ENCODE results near the gene PTTG1IP2.

Gene PTTG1IP2

GRCh38 chr7:90472805-90473540 is 3.5 kb downstream of the PTTG1IP2 start:
- in situ Hi-C loops (cut with MboI; ENCODE audit: low pct_unique_long_range_greater_than_20kb, low sequenced_read_pairs) = no loop called here
- DNase-seq = no peak

- in situ Hi-C loops (cut with MboI; ENCODE audit: low pct_unique_long_range_greater_than_20kb, low sequenced_read_pairs) = no loop called here
- no peak for DNase-seq
These were observed 4.4 kb downstream of the PTTG1IP2 start for GRCh38 chr7:90473814-90474213.

- DNase-seq = no peak
- in situ Hi-C loops (cut with MboI; ENCODE audit: low pct_unique_long_range_greater_than_20kb, low sequenced_read_pairs) = no loop called here
These were observed 5.1 kb downstream of the PTTG1IP2 start for GRCh38 chr7:90474284-90475210.

- in situ Hi-C loops (cut with MboI; ENCODE audit: low pct_unique_long_range_greater_than_20kb, low sequenced_read_pairs) = no loop called here
- no peak for DNase-seq
These were observed 13.8 kb downstream of the PTTG1IP2 start for GRCh38 chr7:90483251-90483650.

GRCh38 chr7:90484706-90485105 is 15.3 kb downstream of the PTTG1IP2 start:
- in situ Hi-C loops (cut with MboI; ENCODE audit: low pct_unique_long_range_greater_than_20kb, low sequenced_read_pairs) = no loop called here
- DNase-seq = no peak

GRCh38 chr7:90485734-90486316 is 16.4 kb downstream of the PTTG1IP2 start:
- no peak for DNase-seq
- in situ Hi-C loops (cut with MboI; ENCODE audit: low pct_unique_long_range_greater_than_20kb, low sequenced_read_pairs) = no loop called here

GRCh38 chr7:90487808-90488207 is 18.4 kb downstream of the PTTG1IP2 start:
- in situ Hi-C loops (cut with MboI; ENCODE audit: low pct_unique_long_range_greater_than_20kb, low sequenced_read_pairs) = no loop called here
- no peak for DNase-seq

GRCh38 chr7:90488220-90488619 is 18.8 kb downstream of the PTTG1IP2 start:
- DNase-seq = no peak
- in situ Hi-C loops (cut with MboI; ENCODE audit: low pct_unique_long_range_greater_than_20kb, low sequenced_read_pairs) = no loop called here

GRCh38 chr7:90492250-90492649 is 22.8 kb downstream of the PTTG1IP2 start:
- no peak for DNase-seq
- in situ Hi-C loops (cut with MboI; ENCODE audit: low pct_unique_long_range_greater_than_20kb, low sequenced_read_pairs) = no loop called here

- DNase-seq = no peak
- in situ Hi-C loops (cut with MboI; ENCODE audit: low pct_unique_long_range_greater_than_20kb, low sequenced_read_pairs) = no loop called here
These were observed 25.8 kb downstream of the PTTG1IP2 start for GRCh38 chr7:90495241-90495640.

GRCh38 chr7:90502539-90502938 is 33.1 kb downstream of the PTTG1IP2 start:
- no peak for DNase-seq

GRCh38 chr7:90503367-90503766 is 33.9 kb downstream of the PTTG1IP2 start:
- DNase-seq = no peak
- in situ Hi-C loops (cut with MboI; ENCODE audit: low pct_unique_long_range_greater_than_20kb, low sequenced_read_pairs) = no loop called here

More at GRCh38 chr7:90502539-90502938, 33.1 kb downstream of the PTTG1IP2 start:
- in situ Hi-C loops (cut with MboI; ENCODE audit: low pct_unique_long_range_greater_than_20kb, low sequenced_read_pairs) = no loop called here

- no peak for DNase-seq
- in situ Hi-C loops (cut with MboI; ENCODE audit: low pct_unique_long_range_greater_than_20kb, low sequenced_read_pairs) = no loop called here
These were observed 38.3 kb downstream of the PTTG1IP2 start for GRCh38 chr7:90507692-90508091.

- DNase-seq = no peak
- in situ Hi-C loops (cut with MboI; ENCODE audit: low pct_unique_long_range_greater_than_20kb, low sequenced_read_pairs) = no loop called here
These were observed 42.3 kb downstream of the PTTG1IP2 start for GRCh38 chr7:90511776-90512175.

- DNase-seq = no peak
- in situ Hi-C loops (cut with MboI; ENCODE audit: low pct_unique_long_range_greater_than_20kb, low sequenced_read_pairs) = no loop called here
These were observed 43.4 kb downstream of the PTTG1IP2 start for GRCh38 chr7:90512821-90513254.

- in situ Hi-C loops (cut with MboI; ENCODE audit: low pct_unique_long_range_greater_than_20kb, low sequenced_read_pairs) = no loop called here
- DNase-seq = no peak
These were observed 46.8 kb downstream of the PTTG1IP2 start for GRCh38 chr7:90516257-90516656.

GRCh38 chr7:90518630-90519029 is 49.2 kb downstream of the PTTG1IP2 start:
- in situ Hi-C loops (cut with MboI; ENCODE audit: low pct_unique_long_range_greater_than_20kb, low sequenced_read_pairs) = no loop called here
- DNase-seq = no peak

GRCh38 chr7:90520484-90520883 is 51.0 kb downstream of the PTTG1IP2 start:
- in situ Hi-C loops (cut with MboI; ENCODE audit: low pct_unique_long_range_greater_than_20kb, low sequenced_read_pairs) = no loop called here
- DNase-seq = no peak

- in situ Hi-C loops (cut with MboI; ENCODE audit: low pct_unique_long_range_greater_than_20kb, low sequenced_read_pairs) = no loop called here
- no peak for DNase-seq
These were observed 60.8 kb downstream of the PTTG1IP2 start for GRCh38 chr7:90530263-90530662.
